K562 (cell line): Measurements from ENCODE around the gene RAB2B. TPM values are rescaled to one million over a fixed set of nuclear protein-coding genes. Genes with fewer than 3 reads are reported as not detected.

Source experiments
- ATAC-seq: fragments of 200-7000 bp; cut with Tn5 transposase; 3 replicates; pipeline ENCODE4 v1.9.1; 2020; ENCODE audit warnings: moderate library complexity
- BruUV-seq: library from RNA; stranded (reverse); fragments of 400-500 nt; replicated peaks from 2 replicates; lab custom pipeline; 2021; lab: Mats Ljungman, UMichigan
- CTCF ChIA-PET: fragments of 300-600 bp; formaldehyde crosslinking; extraction: SDS; loops from one replicate; lab custom pipeline; 2021; ENCODE audit warnings: low intra/inter-chr PET ratio; lab: Yijun Ruan, JAX
- POLR2A ChIA-PET: fragments of 300-600, 350-650 bp; sonication (Branson Sonifier 250); formaldehyde crosslinking; extraction: SDS; loops from one replicate; lab custom pipeline; 2021; ENCODE audit warnings: antibody characterized with exemption, inconsistent platforms; lab: Yijun Ruan, JAX
- DNase-seq, 4 experiments: peaks; one replicate each; pipeline versions ENCODE4 v3.0.0 to v3.0.0-alpha.2; 2011 to 2018; ENCODE audit warnings: low spot score in 3 of 4, mixed read lengths in 3 of 4; ENCODE audit errors: extremely low read depth in 1 of 4
- FAIRE-seq: peaks from 2 replicates; lab custom pipeline; 2011; peaks lifted over from hg19 to GRCh38; lab: Jason Lieb, UNC
- H2AFZ ChIP-seq: 2 replicates; pipeline ENCODE4 v1.6.0; 2011; ENCODE audit warnings: low read depth, low read length, control low read depth, inconsistent platforms
- H3K27ac ChIP-seq: fragments of 200-600 bp; 3 replicates; pipeline ENCODE4 v1.8.0; 2011; ENCODE audit warnings: low read depth, mild to moderate bottlenecking, control low read depth, inconsistent platforms, low read length, moderate library complexity, mixed read lengths; ENCODE audit errors: extremely low read depth
- H3K27me3 ChIP-seq, 2 experiments: fragments of 300-600 bp in 1 of 2; 2 replicates in 1 of 2; 3 replicates in 1 of 2; pipeline versions ENCODE4 v1.6.0 to v1.8.0; 2011; ENCODE audit warnings: inconsistent platforms in 2 of 2, low read length in 2 of 2, mild to moderate bottlenecking in 1 of 2, mixed read lengths in 1 of 2, moderate library complexity in 1 of 2; ENCODE audit not compliant: control insufficient read depth in 2 of 2, insufficient read depth in 2 of 2
- H3K36me3 ChIP-seq: fragments of 300-600 bp; 3 replicates; pipeline ENCODE4 v1.8.0; 2011; ENCODE audit warnings: mild to moderate bottlenecking, low read length, inconsistent platforms; ENCODE audit not compliant: control insufficient read depth, insufficient read depth
- H3K4me1 ChIP-seq, 2 experiments: fragments of 200-600 bp in 1 of 2; replicated peaks in 1 of 2; 2 replicates in 1 of 2; 3 replicates in 1 of 2; pipeline versions ENCODE4 v1.5.1 to v1.8.0; 2011; ENCODE audit warnings: inconsistent platforms in 2 of 2, low read length in 2 of 2, mild to moderate bottlenecking in 1 of 2, mixed read lengths in 1 of 2, moderate library complexity in 1 of 2; ENCODE audit not compliant: control insufficient read depth in 2 of 2, insufficient read depth in 2 of 2
- H3K4me2 ChIP-seq: 2 replicates; pipeline ENCODE4 v1.6.1; 2011; ENCODE audit warnings: low read length, control low read depth, inconsistent platforms, mixed read lengths; ENCODE audit not compliant: insufficient read depth
- H3K4me3 ChIP-seq: fragments of 200-600 bp; sonication (generic), shearing (Covaris generic); 2 replicates; pipeline ENCODE4 v1.5.1; 2016; ENCODE audit warnings: control low read depth, inconsistent platforms
- H3K79me2 ChIP-seq: fragments of 200-600 bp; 3 replicates; pipeline ENCODE4 v1.8.0; 2011; ENCODE audit warnings: low read length, inconsistent platforms; ENCODE audit not compliant: control insufficient read depth, insufficient read depth
- H3K9ac ChIP-seq, 2 experiments: 2 replicates each; pipeline versions ENCODE4 v1.6.0 to v1.6.1; 2011; ENCODE audit warnings: low read depth in 2 of 2, low read length in 2 of 2, control low read depth in 1 of 2, inconsistent platforms in 1 of 2, mild to moderate bottlenecking in 1 of 2, mixed read lengths in 1 of 2; ENCODE audit not compliant: insufficient read depth in 1 of 2
- H3K9me1 ChIP-seq: one replicate; pipeline ENCODE4 v1.6.0; 2011; ENCODE audit warnings: inconsistent platforms, mild to moderate bottlenecking, low read length, moderate library complexity; ENCODE audit not compliant: control insufficient read depth, insufficient read depth
- H3K9me3 ChIP-seq: replicated peaks from 2 replicates; pipeline ENCODE4 v1.5.1; 2011; ENCODE audit warnings: low read depth, low read length, inconsistent platforms; ENCODE audit not compliant: control insufficient read depth, insufficient read depth
- H4K20me1 ChIP-seq: replicated peaks from 2 replicates; pipeline ENCODE4 v1.6.1; 2011; ENCODE audit warnings: low read length, inconsistent platforms, mixed read lengths; ENCODE audit not compliant: control insufficient read depth, insufficient read depth
- ARID1B ChIP-seq: fragments of 450-650 bp; IDR thresholded peaks from 2 replicates; pipeline ENCODE4 v1.6.1; 2016; ENCODE audit warnings: antibody characterized with exemption, mild to moderate bottlenecking, inconsistent platforms
- BCOR ChIP-seq: fragments of 450-650 bp; IDR thresholded peaks from 2 replicates; pipeline ENCODE4 v1.6.1; 2016
- MCM7 ChIP-seq, 2 experiments: fragments of 450-650 bp; IDR thresholded peaks; 2 replicates each; pipeline ENCODE4 v1.6.1; 2016 to 2018
- MEF2D ChIP-seq: conservative IDR thresholded peaks from 2 replicates; pipeline ENCODE4 v1.6.1; 2016; ENCODE audit warnings: low read depth, missing genetic modification characterization, missing compliant biosample characterization
- ZNF121 ChIP-seq: sonication (generic); formaldehyde crosslinking; conservative IDR thresholded peaks from 2 replicates; pipeline ENCODE4 v1.8.0; 2022; ENCODE audit warnings: missing genetic modification reagents
- WGBS: fragments of 100-300 bp; shearing (Covaris generic); methylation state at CpG from one replicate; pipeline ENCODE4 v1.1.6; 2016; ENCODE audit warnings: low coverage, mixed read lengths; ENCODE audit not compliant: insufficient coverage; ENCODE audit errors: missing lambda C conversion rate; 5-methylcytosine and 5-hydroxymethylcytosine counted together
- in situ Hi-C: fragments of 300-500 bp; cut with MboI; formaldehyde crosslinking; loops from 4 replicates; pipeline ENCODE4 v1.15.0; 2018; ENCODE audit warnings: inconsistent platforms, mixed read lengths
- intact Hi-C: fragments of 100-400 bp; cut with micrococcal nuclease; formaldehyde crosslinking; loops from 2 replicates; pipeline ENCODE4 v1.14.2; 2022
- polyA plus RNA-seq, 8 experiments: library from polyadenylated mRNA; depleted of rRNA in 4 of 8; stranded (reverse) in 5 of 8; unstranded in 3 of 8; fragments of >200 nt; fragmentation: Nextera tagmentation in 2 of 8; fragmentation: Illumina TruSeq in 1 of 8; extraction: Ambion mirVana in 2 of 8; extraction: Trizol in 1 of 8; gene quantifications; 2 replicates each; pipeline versions ENCODE4 v1.2.1 to v1.2.3, GENCODE V29; 2011 to 2014; ENCODE audit warnings: inconsistent platforms in 1 of 8, missing spikeins in 1 of 8
- total RNA-seq, 7 experiments: library from RNA; depleted of rRNA in 6 of 7; stranded (reverse); fragments of >200 nt in 6 of 7; fragmentation: Illumina TruSeq in 2 of 7; extraction: Trizol in 2 of 7; gene quantifications; 2 replicates each; pipeline versions ENCODE4 v1.2.1 to v1.2.3, GENCODE V29; 2011 to 2021; ENCODE audit warnings: low replicate concordance in 1 of 7
- TF ChIP-seq, protein P1 (sequence below): sonication (generic); formaldehyde crosslinking; IDR thresholded peaks from 2 replicates; pipeline ENCODE4 v1.8.0; 2022; ENCODE audit warnings: mild to moderate bottlenecking, low read depth, missing genetic modification reagents

The RAB2B gene
- total and polyA plus RNA-seq, 9 of the 15 experiments (the other 6 are each of a cell fraction or from before 2014, with no cell fraction given), result 4.6 to 19.8 (median 9.8) TPM

- no peak overlapping the region; the same call in 1 of the 2 replicates for H3K4me2 ChIP-seq
- no peaks in the 10 kb centered on the region for H3K27me3 ChIP-seq
- in situ Hi-C loops, result no loop called here
- intact Hi-C loops, result no loop called here
- no peaks in the 10 kb centered on the region for H3K9me1 ChIP-seq
- no TSS peak for BruUV-seq
- H3K36me3 ChIP-seq, result peaks cover 28% of the 10 kb centered on the region; the same call in 2 of the 3 replicates
- TF ChIP-seq BCOR, result no peak
- TF ChIP-seq, protein P1, sequence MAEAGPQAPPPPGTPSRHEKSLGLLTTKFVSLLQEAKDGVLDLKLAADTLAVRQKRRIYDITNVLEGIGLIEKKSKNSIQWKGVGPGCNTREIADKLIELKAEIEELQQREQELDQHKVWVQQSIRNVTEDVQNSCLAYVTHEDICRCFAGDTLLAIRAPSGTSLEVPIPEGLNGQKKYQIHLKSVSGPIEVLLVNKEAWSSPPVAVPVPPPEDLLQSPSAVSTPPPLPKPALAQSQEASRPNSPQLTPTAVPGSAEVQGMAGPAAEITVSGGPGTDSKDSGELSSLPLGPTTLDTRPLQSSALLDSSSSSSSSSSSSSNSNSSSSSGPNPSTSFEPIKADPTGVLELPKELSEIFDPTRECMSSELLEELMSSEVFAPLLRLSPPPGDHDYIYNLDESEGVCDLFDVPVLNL (CRISPR knock-in tag), result no peak
- no peak for TF ChIP-seq MEF2D (tag)
- TF ChIP-seq ARID1B, result no peak
- TF ChIP-seq ZNF121 (CRISPR knock-in tag), result no peak
- no peak for TF ChIP-seq MCM7 (IDR thresholded peaks at IDR 0.05)
- no peaks in the 10 kb centered on the region for H4K20me1 ChIP-seq
- no peak overlapping the region for H3K9ac ChIP-seq
- ATAC-seq (no peak), FAIRE-seq (no peak), DNase-seq (no peak)
- H3K79me2 ChIP-seq, result peaks cover 22% of the 10 kb centered on the region
- H3K4me1 ChIP-seq, result peaks cover 10 to 27% of the 10 kb centered on the region in 2 experiments; a peak in 4 of 5 replicates
- CTCF ChIA-PET, result no interaction called here
- H3K4me3 ChIP-seq, result no peak overlapping the region
- H3K27ac ChIP-seq, result no peak overlapping the region
- no peak overlapping the region for H2AFZ ChIP-seq
- H3K9me3 ChIP-seq, result no peaks in the 10 kb centered on the region
- WGBS, result 64% methylated on average over 2 of the region's 2 CpGs
- POLR2A ChIA-PET, result interaction anchor here (1.3 to 4.2 kb wide), 3 partner anchors 9 to 13 kb away, joined by 5 to 23 read pairs (median 5); partner anchors contain the start of gene METTL3
Observed at GRCh38 chr14:21521501-21521900, 44.7 kb upstream of the RAB2B start.
